GM19455 (cell line): Measurements from ENCODE around the gene MGMT.

Source experiments
- ATAC-seq: cut with Tn5 transposase; IDR thresholded peaks from one replicate; pipeline ENCODE4 v1.9.1; 2021; ENCODE audit not compliant: unreplicated experiment

MGMT gene

DNA sequence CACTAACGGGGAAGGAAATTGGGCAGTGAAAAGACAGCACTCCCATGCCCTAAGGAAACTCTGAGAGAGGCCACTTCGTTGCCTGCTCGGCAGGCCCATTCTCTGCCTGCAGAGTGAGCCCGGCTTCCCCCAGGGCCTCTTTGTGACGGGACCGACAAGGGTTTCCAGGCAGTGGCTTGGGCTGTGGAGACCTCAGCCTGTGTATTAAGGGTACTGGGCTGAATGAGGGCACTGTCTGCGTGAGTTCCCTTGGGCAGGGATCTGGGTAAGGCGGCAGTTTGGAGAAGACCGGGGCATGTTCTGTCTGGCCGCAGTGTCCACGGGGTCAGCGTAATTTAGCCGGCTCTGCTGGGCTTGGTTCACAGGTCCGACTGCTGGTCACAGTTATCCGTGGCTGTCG is 237.2 kb downstream of the MGMT start:
- ATAC-seq: no peak

DNA sequence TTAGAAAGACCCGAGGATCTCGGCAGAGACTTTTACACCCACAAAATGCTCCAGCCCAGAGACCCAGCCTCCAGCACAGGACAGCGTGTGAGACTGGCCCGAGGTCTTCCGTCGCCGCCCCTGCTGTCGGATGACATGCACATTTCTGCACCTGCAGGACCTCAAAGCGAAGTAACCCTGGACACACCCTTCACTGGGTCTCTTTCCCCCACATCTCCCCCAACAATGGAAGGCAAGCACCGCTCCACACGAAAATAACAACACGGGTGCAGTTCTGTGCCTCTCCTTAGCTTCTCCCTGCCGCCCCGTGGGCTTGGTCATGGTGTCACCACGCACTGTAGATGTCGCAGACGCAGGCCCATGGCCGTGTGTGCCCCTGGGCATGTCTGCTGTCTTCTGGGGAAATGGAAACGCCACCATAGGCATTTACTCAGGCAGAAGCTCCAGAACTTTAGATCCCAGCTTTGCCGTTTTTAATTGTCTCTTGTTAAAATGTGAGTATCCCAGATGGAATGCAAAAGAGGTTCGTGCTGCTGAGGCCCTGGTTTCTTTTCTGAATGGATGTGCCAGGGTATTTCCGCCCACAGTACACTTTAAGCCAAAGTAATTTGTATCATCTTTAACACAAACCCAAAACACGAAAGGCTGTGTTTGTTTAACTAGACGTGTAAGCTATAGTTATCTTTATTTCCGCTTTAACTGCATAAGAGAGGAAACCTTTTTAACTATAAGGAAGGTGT is 237.9 kb downstream of the MGMT start:
- no peak for ATAC-seq

DNA sequence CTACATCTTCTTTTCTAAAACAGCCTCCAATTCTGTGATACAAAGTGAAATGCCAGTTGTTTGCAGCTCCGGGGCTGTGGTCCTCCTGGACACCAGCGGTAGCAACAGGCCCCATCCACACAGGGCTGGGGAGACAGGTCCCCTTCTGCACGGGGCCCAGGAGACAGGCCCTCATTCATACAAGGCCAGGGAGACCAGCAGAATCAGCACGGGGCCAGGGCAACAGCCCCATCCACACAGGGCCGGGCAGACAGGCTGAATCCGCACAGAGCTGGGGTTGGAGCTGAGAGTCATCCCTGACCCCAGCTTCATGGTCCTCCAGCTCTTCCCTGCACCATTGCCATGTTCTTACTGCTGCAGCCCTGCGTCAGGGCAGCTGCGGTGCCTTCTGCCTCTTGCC is 238.6 kb downstream of the MGMT start:
- no peak for ATAC-seq

DNA sequence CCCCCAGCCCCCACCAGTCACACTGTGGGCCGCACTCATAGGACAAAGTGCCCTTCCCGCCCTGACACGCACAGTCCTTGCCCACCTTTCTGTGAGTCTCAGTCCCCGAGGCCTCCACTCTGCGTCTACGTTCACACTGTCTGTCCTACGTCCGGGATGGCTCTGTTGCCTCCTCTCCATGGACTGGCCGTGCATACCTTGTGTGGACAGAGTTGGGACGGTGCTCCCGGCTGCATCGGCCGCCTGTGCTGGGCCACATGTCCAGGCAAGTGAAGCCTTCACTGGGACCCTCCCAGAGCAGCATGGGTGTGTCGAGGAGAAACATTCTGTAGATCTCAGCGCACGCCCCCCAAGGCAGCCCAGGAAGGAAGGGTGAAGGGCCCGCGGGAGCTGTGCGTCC is 239.0 kb downstream of the MGMT start:
- ATAC-seq: no peak

DNA sequence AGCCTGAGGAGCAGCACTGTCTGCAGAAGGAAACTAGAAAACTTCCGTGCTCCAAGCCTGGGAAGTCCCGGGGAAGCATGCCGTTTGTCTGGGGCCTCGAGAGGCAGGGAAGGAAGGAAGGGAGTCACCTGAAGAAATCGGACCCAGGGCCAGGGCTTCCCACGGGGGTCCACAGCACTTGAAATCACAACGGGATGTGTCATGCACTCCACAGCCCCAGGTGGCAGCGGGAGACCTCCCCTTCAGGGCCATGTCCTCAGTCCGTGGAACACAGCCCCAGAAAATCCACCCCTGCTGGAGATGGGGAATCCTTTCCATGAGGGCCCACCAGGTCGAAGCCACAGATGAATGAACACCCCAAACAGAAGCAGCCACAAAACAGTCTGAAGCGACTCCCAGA is 239.5 kb downstream of the MGMT start:
- ATAC-seq: no peak

DNA sequence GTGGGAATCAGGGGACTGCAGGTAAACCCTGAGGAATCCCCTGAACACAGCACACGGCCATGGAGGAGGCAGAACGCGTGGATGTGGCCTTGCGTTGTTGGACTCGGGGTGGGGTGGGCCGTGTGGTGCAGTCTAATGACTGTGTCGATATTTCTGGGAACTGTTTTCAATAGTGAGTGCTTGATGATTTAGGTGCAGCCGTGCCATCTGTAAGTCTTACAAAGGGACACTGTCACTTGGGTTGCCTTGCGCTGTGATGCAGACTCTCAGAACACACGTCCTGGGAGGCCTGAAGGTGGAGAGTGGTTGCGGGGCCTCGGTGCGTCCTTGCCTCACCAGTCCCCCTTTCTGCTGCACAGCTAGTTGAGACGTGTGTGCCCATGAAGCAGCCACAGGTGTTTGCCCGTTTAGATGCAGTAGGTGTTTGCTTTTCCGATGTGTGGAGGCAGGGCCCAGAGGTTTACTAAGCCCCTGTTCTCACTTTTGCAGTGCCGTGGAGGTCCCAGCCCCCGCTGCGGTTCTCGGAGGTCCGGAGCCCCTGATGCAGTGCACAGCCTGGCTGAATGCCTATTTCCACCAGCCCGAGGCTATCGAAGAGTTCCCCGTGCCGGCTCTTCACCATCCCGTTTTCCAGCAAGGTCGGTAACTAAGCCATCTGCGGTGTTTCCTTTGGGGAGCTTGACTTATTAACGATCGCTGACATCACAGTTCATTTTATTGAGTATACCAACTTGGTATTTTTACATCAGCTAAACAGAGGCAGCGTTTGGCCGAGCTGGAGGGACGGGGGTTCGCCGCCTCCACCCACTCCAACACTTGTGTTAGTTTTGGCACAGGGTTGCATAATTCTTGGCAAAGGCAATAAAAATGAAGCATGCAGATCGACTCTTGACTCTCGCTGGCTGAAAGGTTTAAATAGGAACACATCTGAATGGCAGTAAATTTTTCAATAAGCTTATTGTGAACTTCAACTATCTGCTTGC is 240.7 kb downstream of the MGMT start:
- ATAC-seq: no peak

DNA sequence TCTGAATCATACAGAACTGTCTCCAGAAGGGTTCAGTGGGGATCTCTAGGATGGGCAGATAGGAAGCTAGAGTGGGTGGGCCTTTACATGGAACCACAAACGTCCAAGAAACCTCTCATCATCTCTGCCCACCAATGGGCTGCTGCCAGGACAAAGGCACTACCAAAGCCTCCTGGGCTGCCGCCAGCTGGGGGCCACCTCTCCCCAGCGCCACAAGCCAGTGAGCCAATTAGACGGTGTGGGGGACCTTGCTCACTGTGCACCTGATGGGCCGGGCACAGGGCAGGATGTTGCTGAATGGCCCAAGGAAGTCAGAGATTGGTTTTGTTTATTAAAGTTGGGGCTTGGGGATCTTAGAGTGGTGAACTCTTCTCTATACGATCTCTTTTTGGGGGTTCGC is 242.1 kb downstream of the MGMT start:
- no peak for ATAC-seq

DNA sequence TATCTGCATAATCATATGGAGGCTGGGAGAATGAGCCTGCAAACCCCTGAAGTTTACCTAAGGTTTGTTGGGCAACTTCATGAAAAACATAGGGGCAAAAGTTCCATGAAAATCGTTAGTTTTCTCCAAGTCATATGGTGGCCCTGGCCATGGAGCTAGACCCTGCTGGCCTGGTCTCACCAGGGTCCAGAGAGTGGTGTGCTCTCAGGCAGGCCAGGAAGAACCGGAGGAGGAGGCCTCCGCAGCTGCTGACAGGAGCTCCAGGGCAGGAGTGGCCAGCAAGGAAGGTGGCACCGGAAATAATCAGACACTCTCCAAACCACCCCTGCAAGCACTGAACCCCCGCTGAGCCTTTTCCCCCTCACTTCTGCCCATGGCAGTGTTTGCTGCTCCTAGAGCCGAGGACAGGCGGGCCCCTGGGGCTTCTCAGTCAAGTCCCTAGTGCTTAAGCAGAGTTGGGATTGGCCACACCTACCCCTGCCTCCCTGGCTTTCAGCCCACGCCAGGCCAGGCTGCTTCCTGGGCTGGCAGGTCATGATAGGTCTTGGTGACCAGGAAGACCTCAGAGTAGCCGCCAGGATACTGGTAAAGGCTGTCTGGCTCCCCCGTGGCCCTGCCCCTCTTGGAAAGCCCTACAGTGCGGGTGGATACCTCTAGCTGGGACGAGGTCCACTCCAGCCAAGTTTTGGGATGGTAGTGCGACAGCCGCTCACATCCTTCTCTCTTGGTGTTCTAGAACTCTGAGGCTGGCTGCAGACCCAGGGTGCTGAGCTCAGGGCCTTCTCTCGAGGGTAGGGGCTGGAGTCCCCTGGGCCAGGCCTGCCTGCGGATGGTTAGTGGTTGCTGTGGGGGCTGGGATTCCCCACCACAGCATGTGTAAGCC is 242.8 kb downstream of the MGMT start:
- ATAC-seq: no peak

DNA sequence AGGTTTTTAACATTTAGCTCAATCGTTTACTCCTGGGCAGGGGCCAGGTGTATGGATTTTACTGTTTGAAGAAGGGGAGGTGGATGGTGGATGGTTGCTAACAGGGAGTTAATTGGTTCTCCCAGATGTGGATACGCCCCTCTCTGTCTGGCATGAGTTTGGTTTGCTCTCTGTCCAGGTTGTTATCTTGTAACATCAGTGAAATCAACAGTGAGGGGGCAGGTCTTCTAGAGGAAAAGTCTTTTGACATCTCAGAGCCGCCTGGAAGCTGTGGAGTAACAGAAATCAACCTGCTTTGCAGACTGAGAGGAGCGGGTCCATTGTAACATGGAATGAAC is 243.4 kb downstream of the MGMT start:
- ATAC-seq: no peak

DNA sequence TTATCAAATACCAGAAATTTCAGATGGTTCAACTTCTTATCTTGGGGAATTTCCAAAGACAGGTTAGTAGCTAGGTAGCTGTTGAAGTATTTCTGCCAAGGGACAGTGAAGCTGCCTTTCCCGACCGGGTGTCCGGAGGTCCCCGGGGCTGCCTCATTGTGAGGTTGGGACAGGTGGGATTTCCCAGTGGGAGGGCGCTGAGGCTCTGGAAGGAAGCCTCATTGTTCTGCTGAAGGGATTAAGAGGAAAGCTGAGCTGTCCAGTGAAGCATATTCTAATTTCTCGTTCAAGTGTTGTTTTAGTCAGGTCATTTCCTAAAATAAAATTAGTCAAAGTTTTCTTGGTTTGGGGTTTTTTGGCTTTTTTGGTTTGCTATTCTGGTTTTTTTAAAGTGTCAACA is 244.2 kb downstream of the MGMT start:
- no peak for ATAC-seq

DNA sequence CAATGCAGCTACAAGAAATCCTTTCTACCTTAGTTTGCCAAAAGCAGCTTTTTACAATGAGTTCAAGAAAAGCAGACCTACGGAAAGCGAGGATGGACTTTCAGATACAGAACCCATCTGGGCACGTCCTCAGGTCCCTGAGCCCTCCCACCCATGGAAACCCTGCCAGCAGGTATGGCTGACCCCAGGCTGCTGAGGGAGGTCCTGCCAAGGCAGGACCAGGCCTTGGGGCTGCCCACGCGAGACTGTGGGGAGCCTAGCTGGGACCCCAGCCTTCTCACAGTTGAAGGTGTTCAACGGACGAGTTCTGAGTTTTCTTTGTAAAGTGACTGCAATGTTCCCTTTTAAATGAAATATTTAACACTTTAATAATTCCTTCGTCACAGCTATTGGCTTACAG is 245.0 kb downstream of the MGMT start:
- ATAC-seq: no peak

DNA sequence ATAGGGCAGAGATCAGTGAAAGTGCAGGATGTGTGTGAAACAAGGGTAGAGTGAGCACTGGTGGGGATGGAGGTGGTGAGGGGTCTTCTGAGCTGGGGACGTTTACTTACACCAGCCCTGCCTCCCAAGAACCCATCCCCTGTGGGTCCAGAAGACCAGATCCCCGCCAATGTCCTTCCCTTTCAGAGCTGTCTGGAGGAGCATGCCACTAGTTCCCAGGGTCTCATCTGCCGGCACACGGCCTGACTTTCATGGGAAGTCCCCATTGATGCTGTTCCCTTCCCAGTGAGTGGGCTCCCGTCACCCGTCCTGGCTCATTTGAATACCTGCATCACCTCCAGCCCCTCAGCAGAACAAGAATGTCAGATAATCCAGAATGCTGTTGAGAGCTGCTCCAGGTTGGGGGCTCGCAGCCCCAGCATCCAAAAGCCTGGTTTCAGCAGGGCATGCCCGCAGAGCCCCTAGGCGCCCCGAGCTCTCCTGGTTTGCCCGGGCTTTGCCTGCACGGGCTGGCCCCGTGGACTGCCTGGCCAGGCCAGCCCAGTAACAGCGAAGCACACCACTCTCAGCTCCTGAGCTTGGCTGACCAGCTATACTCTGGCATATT is 246.7 kb downstream of the MGMT start:
- no peak for ATAC-seq

DNA sequence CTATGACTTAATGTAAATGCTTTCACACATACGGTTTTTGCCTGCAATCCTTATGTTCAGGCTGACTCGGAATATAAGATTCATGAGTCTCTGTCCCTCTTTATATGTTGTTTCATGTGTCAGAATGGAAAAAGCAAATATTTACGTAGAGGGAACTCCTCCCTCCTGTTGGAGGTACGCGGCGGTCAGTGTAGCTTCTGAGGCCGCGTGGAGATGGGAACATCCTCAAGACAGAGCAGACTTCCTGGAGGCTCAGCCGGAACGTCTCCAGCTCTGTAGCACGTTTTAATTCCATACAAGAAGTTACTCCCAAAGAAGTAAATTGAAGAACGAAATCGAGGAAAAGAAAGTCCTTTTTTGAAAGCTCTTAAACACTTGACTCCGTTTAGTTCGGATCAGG is 248.8 kb downstream of the MGMT start:
- no peak for ATAC-seq

DNA sequence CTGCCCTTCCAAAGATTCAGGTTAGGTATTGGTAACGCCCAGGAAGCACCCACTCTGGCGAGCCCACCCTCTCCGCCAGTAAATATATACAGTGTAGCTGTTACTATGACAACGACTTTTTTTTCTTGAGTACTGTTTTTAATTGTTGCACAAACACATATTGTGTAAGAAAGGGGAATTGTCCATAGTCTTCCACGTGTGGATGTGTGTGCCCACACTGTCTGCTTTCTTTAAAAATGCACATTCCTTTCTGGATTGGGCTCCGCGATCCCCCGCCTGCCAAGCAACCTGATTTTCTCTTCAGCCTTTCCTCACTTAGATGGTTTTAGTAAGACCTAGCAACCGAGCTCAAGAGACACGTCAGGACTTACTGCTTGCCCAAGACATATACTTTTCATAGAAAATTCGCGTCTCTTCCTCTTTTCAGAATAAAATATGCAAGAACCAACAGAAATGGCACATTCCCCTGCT is 249.2 kb downstream of the MGMT start:
- no peak for ATAC-seq

DNA sequence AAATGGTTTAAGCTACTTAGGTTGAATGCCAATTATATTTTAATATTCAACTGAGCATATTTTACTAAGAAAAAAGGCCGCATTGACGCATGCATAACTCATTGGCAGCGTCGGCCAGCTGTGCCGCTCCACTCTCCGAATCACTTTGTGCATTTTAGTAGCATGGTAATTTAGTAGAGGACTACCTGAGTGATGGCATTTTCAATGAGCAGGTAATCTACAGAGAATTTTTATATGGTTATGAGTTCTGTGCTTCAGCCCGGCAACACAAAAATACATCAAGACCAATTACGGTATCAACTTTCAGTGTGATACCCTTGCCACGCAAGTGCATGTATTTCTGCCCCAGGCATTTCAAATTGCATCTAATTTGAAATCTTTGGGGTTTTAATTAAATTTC is 249.8 kb downstream of the MGMT start:
- ATAC-seq: no peak

DNA sequence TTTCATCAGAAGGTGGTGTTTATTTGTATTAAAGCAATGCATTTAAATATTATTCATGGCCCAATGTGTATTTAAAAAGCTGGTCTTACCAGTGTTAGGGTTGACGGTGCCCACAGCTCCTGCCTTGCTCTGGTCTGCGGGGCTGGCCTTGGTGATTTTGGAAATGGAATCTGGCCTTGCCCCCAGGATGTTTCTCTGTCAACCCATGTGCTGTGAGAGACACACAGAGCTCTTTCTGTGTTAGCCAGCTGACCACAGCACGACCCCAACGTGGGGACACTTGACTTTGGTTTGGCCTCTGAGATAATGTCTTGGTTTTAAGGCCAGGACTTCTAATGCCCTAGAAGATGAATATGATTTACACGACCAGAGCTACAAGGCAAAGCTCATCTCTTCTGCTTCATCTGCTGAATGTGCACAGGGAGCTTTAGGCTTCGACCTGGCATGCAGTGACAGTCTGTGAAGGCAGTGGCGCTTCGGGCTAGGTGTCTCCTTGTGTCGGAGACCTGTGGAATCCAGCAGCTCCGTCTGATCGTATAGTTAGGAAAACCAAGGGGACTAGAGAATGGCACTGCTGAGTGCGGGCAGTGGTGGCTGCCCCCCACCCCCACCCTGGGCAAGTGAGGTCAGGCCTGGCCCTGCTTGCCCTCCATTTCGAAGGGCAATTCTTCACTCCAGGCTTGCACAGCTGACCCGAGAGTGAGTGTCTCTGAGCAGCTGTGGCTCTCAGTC is 250.9 kb downstream of the MGMT start:
- ATAC-seq: no peak

DNA sequence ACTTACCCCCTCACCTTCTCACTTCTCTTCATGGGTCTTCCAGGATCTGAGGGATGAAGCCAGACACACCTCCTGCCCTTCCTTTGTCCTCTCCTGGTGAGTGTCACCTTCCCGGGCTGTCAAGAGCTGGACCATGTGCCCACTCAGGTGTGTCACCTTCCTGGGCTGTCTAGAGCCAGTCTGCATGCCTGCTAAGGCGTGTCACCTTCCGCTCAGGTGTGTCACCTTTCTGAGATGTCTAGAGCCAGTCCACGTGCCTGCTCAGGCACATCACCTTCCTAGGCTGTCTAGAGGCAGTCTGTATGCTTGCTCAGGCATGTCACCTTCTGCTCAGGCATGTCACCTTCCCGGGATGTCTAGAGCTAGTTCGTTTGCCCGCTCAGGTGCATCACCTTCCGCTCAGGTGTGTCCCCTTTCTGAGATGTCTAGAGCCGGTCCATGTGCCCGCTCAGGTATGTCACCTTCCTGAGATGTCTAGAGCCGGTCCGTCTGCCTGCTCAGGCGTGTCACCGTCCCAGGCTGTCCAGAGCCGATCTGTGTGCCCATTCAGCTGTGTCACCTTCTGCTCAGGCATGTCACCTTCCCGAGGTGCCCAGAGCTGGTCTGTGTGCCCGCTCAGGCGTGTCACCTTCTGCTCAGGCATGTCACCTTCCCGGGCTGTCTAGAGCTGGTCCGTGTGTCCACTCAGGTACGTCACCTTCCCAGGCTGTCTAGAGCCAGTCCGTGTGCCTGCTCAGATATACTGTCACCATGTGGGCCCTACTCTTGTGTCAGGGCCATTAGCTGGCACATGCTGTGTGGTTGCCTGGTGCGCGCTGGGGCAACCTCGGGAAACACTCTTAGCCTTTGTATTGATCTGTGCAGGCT is 251.7 kb downstream of the MGMT start:
- no peak for ATAC-seq

DNA sequence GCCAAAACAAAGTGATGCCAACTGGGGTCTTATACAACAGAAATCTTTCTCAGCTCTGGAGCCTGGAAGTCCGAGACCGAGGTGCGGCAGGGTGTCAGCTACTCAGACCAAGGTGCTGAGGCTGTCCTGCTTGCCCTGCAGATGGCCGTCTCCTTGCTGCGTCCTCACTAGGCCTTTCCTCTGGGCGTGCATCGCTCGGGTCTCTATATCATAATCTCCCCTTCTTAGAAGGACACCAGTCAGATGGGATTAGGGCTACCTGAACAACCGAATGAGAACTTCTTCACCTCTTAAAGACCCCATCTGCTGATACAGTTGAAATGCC is 252.3 kb downstream of the MGMT start:
- ATAC-seq: no peak

DNA sequence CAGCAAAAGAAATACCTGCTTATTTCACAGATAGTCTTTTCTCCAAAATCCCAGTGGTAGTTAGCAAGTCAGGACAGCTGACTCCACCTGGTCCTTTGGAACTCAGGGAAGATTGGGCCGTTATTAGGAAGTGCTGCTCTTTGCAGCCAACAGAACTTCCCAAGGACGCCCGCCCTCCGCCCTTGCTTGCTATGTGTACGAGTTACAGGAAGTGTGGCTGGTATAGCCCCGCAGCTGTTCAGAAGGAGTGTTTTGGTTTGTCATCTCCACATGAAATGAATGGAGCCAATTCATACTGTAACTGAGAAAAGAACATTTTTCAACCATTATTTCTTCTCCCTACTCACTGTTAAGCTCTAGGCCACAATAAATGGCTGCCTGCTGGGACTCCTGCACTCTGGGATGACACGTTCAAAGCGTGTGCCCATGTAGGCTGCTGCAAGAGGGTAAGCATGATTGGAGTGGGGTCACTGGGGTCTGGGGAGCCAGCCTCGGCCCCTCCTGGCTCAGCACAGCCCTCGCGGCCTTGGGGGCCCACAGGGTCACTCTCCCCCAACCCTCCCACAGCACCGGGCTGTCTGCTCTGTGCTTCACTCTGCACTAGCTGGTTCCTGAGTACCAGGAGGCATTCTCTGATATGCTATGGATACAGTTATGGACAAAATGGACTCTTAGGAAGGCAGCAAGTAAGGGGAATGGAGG is 253.0 kb downstream of the MGMT start:
- no peak for ATAC-seq
